NCI-H2171 (cell line): ENCODE results near the gene CAPN5.

ENCODE experiments used
- DNase-seq: peaks from one replicate; lab custom pipeline; 2025; lab: John Stamatoyannopoulos, UW

CAPN5 gene

DNA sequence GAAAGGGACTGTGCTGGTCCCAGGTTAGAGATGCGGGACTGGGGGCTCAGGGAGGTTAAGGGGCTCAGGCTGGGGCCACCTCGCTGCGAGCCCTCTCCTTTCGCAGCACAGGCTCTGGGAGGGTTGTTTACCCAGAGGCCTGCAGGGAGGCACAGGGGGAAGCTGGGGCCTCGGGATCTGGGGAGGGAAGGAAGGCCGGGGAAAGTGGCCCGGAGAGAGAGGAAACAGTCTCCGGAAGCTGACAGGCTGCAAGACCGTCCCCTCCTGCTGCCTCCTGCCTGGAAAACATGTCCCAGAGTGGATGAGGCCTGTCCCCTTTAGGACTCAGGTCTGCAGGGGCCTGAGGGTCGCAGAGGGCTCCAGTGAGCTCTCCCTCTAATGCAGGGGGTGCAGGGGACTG is 106.7 kb downstream of the CAPN5 start:
- DNase-seq = no peak

DNA sequence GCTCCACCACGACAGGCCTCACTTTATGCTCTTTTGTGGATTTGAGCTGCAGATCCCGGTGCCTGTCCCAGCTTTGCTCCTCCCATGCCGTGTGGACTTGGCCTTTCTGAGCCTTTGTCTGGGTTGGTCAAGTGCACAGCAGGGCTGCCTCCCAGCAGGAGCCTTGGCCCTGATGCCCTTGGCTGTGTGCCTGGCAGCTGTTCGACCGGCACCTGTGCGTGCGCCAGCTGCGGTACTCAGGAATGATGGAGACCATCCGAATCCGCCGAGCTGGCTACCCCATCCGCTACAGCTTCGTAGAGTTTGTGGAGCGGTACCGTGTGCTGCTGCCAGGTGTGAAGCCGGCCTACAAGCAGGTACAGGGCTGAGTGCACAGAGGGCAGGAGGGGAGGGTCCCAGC is 107.8 kb downstream of the CAPN5 start:
- no peak for DNase-seq

DNA sequence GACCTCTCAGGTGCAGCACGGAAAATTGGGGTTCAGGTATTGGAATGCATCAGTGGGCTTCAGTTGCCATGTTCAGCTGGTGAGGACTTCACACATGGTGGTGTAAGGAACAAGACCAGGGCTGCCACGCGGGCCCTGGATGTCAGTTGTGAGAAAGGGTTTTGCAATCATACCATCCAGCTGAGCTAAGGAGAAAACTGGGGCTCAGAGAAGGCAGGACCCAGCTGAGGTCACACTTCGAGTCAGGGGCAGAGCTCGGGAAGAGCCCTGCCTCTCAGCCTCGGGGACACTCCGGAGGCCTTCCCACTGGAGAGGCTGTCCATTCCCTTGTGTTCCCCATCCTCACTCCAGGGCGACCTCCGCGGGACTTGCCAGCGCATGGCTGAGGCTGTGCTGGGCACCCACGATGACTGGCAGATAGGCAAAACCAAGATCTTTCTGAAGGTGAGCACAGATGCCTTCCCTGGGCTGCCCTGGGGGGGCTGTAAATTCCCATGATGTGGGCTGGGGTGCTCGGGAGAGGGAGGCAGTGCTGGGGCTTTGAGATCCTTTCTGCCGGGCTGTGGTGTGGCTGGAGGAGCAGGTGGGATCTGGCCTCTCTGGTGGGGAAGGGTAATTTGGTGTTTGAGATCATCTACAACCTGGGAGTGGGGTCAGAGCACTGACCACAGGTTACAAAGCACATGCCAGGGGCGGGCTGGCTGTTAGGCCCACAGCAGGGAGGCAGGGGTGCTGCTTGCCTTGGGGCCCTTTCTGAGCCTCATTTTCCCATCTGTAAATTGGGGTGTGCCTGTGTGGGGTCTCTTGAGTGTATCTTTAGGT is 108.5 kb downstream of the CAPN5 start:
- no peak for DNase-seq
